ENCODE data around the gene MPZL1. TPM values are rescaled to one million over a fixed set of nuclear protein-coding genes. Genes with fewer than 3 reads are reported as not detected.
"Not testable (repeated sequence)": the region's sequence is repeated elsewhere in the genome, so short reads cannot be mapped to it uniquely, and the experiment has no call there.

The MPZL1 gene
- total and polyA plus RNA-seq, 2 of the 13 experiments (the other 11 are each of a cell fraction or from before 2014, with no cell fraction given), result 38.0 to 68.7 TPM

DNA sequence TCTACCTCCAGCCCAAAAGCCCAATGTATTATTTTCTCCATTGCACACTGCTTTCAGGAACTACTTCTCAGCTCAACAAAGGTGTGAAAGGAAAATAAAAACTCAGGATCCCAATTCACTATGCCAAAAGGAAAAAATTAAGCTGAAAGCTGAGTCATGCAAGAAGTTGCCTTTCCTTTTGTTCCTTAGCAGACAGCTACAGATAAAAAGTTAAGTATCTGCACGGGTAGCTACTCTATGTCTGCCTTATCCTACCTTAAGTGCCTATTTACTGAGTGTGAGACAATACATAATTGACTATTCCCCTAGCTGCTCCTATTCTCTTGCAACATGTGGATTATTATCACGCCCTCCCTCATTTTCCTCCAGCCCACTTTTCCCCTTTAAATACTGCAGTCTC, 108.1 kb downstream of the MPZL1 start (continued):
- TF ChIP-seq, protein P1, sequence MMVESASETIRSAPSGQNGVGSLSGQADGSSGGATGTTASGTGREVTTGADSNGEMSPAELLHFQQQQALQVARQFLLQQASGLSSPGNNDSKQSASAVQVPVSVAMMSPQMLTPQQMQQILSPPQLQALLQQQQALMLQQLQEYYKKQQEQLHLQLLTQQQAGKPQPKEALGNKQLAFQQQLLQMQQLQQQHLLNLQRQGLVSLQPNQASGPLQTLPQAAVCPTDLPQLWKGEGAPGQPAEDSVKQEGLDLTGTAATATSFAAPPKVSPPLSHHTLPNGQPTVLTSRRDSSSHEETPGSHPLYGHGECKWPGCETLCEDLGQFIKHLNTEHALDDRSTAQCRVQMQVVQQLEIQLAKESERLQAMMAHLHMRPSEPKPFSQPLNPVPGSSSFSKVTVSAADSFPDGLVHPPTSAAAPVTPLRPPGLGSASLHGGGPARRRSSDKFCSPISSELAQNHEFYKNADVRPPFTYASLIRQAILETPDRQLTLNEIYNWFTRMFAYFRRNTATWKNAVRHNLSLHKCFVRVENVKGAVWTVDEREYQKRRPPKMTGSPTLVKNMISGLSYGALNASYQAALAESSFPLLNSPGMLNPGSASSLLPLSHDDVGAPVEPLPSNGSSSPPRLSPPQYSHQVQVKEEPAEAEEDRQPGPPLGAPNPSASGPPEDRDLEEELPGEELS (CRISPR knock-in tag; IDR thresholded peaks at IDR 0.05), result no peak
- TF ChIP-seq PRMT3 (CRISPR knock-in tag; IDR thresholded peaks at IDR 0.05; ENCODE audit: borderline replicate concordance, low read depth) (no peak), FOXP1 (IDR thresholded peaks at IDR 0.05) (no peak), FOXP1 (CRISPR knock-in tag; IDR thresholded peaks at IDR 0.05) (no peak), ZNF10 (CRISPR knock-in tag; IDR thresholded peaks at IDR 0.05; ENCODE audit: borderline replicate concordance, low read depth) (no peak), ZNF232 (CRISPR knock-in tag; IDR thresholded peaks at IDR 0.05; ENCODE audit: borderline replicate concordance) (no peak), NR2F2 (IDR thresholded peaks at IDR 0.05; ENCODE audit: borderline replicate concordance, low read depth) (no peak), ZBTB7B (CRISPR knock-in tag; IDR thresholded peaks at IDR 0.05) (no peak)

DNA sequence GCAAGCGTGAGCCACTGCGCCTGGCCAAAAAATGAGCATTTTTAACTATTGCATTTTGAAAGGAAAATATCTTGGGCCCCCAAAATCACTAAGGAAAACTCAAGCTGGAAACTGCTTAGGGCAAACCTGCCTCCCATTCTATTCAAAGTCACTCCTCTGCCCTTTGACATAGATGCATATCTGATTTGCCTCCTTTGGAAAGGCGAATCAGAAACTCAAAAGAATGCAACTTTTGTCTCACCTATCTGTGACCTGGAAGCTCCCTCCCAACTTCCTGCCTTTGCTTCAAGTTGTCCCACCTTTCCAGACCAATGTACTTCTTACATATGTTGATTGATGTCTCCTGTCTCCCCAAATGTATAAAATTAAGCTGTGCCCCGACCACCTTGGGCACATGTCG, 108.9 kb downstream of the MPZL1 start:
- 43% methylated on average over 5 of the region's 5 CpGs for WGBS (ENCODE audit: low lambda C conversion rate)
- POLR2A ChIA-PET, FAIRE-seq: not testable (repeated sequence)

More for the DNA sequence above, 108.9 kb downstream of the MPZL1 start:
- H3K4me2 ChIP-seq (ENCODE audit: low read depth, low read length); H3K27ac ChIP-seq (ENCODE audit: extremely low read length, insufficient read depth, low read length); DNase-seq (ENCODE audit: low spot score); CTCF ChIA-PET (ENCODE audit: low intra/inter-chr PET ratio, low total read pairs); H3K9me3 ChIP-seq (ENCODE audit: low read length); ATAC-seq; H3K36me3 ChIP-seq (replicated peaks in 1 of 2; ENCODE audit: control insufficient read depth in 1 of 2, insufficient read depth in 2 of 2, low read length in 2 of 2); in situ Hi-C loops (cut with HindIII; ENCODE audit: extremely low pct_ligation_motif_present, low pct_unique_long_range_greater_than_20kb); H3K27me3 ChIP-seq (ENCODE audit: control insufficient read depth in 1 of 2, insufficient read depth in 2 of 2, low read length in 2 of 2); H4K20me1 ChIP-seq (ENCODE audit: insufficient read depth, low read length); H3K4me3 ChIP-seq (replicated peaks in 1 of 3; ENCODE audit: insufficient read depth in 1 of 3, low read depth in 2 of 3, low read length in 3 of 3); H2AFZ ChIP-seq (ENCODE audit: low read length); H3K79me2 ChIP-seq (ENCODE audit: insufficient read depth, low read length); BruUV-seq (replicated peaks); H3K9ac ChIP-seq (ENCODE audit: insufficient read depth, low read depth, low read length); intact Hi-C loops (cut with micrococcal nuclease; ENCODE audit: unreplicated experiment); H3K4me1 ChIP-seq (ENCODE audit: insufficient read depth, low read length): not testable (repeated sequence)
